ENCODE data around the gene OMP.

- TF ChIP-seq EP300 (IDR thresholded peaks at IDR 0.05; ENCODE audit: borderline replicate concordance) (no peak), NFIC (IDR thresholded peaks at IDR 0.05) (no peak), CREB1 (IDR thresholded peaks at IDR 0.05; ENCODE audit: low read depth) (no peak), REST (IDR thresholded peaks at IDR 0.05; ENCODE audit: low read depth) (no peak), RAD21 (IDR thresholded peaks at IDR 0.05; ENCODE audit: low read depth) (no peak), YY1 (IDR thresholded peaks at IDR 0.05; ENCODE audit: low read depth) (no peak)
- TF ChIP-seq, protein P1, sequence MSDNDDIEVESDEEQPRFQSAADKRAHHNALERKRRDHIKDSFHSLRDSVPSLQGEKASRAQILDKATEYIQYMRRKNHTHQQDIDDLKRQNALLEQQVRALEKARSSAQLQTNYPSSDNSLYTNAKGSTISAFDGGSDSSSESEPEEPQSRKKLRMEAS (IDR thresholded peaks at IDR 0.05) = no peak
These were observed 27.9 kb upstream of the OMP start for GRCh38 chr11:77074626-77075221.

Measured in Ishikawa (cell line).